WTC11 (cell line): ENCODE data around the gene MYH10. TPM values are rescaled to one million over a fixed set of nuclear protein-coding genes. Genes with fewer than 3 reads are reported as not detected.
A peak's percentile ranks its signal among the peaks of the same experiment; 100 is the strongest.

Experiments used
- ATF1 ChIP-seq: sonication (generic); formaldehyde crosslinking; IDR thresholded peaks from 2 replicates; pipeline ENCODE4 v1.8.1; 2023; ENCODE audit warnings: mild to moderate bottlenecking, moderate library complexity, missing genetic modification reagents
- CREM ChIP-seq: sonication (generic); formaldehyde crosslinking; IDR thresholded peaks from 2 replicates; pipeline ENCODE4 v1.8.1; 2022; ENCODE audit warnings: mild to moderate bottlenecking, missing genetic modification reagents, moderate library complexity
- E2F5 ChIP-seq: sonication (generic); formaldehyde crosslinking; IDR thresholded peaks from 2 replicates; pipeline ENCODE4 v1.8.1; 2022; ENCODE audit warnings: mild to moderate bottlenecking, moderate library complexity, missing genetic modification reagents
- FOXP1 ChIP-seq: sonication (generic); formaldehyde crosslinking; IDR thresholded peaks from 2 replicates; pipeline ENCODE4 v1.8.0; 2022; ENCODE audit warnings: missing genetic modification reagents, mild to moderate bottlenecking, moderate library complexity, borderline replicate concordance
- FOXP4 ChIP-seq: sonication (generic); formaldehyde crosslinking; IDR thresholded peaks from 2 replicates; pipeline ENCODE4 v1.8.0; 2022; ENCODE audit warnings: mild to moderate bottlenecking, missing genetic modification reagents
- GABPB1 ChIP-seq: sonication (generic); formaldehyde crosslinking; IDR thresholded peaks from 2 replicates; pipeline ENCODE4 v1.8.1; 2023; ENCODE audit warnings: mild to moderate bottlenecking, missing genetic modification reagents
- HMGXB4 ChIP-seq: sonication (generic); formaldehyde crosslinking; IDR thresholded peaks from 2 replicates; pipeline ENCODE4 v1.8.1; 2023; ENCODE audit warnings: mild to moderate bottlenecking, moderate library complexity, missing genetic modification reagents
- JAZF1 ChIP-seq: fragments of 250-450 bp; sonication (Bioruptor Pico); IDR thresholded peaks from 2 replicates; pipeline ENCODE4 v1.9.0; 2021; ENCODE audit warnings: moderate library complexity, mild to moderate bottlenecking, inconsistent platforms
- KAT7 ChIP-seq: sonication (generic); formaldehyde crosslinking; IDR thresholded peaks from 2 replicates; pipeline ENCODE4 v1.8.1; 2023; ENCODE audit warnings: missing genetic modification reagents, mild to moderate bottlenecking, borderline replicate concordance
- MAX ChIP-seq: sonication (generic); formaldehyde crosslinking; IDR thresholded peaks from 2 replicates; pipeline ENCODE4 v1.8.0; 2022; ENCODE audit warnings: mild to moderate bottlenecking, missing genetic modification reagents
- MYBL2 ChIP-seq: sonication (generic); formaldehyde crosslinking; IDR thresholded peaks from 2 replicates; pipeline ENCODE4 v1.8.1; 2023; ENCODE audit warnings: mild to moderate bottlenecking, moderate library complexity, missing genetic modification reagents
- NFE2L1 ChIP-seq: sonication (generic); formaldehyde crosslinking; IDR thresholded peaks from 2 replicates; pipeline ENCODE4 v1.8.1; 2023; ENCODE audit warnings: missing genetic modification reagents
- NR2C2 ChIP-seq: sonication (generic); formaldehyde crosslinking; IDR thresholded peaks from 2 replicates; pipeline ENCODE4 v1.8.0; 2022; ENCODE audit warnings: mild to moderate bottlenecking, missing genetic modification reagents
- NR3C1 ChIP-seq: sonication (generic); formaldehyde crosslinking; conservative IDR thresholded peaks from 2 replicates; pipeline ENCODE4 v1.8.1; 2023; ENCODE audit warnings: low read depth, mild to moderate bottlenecking, missing genetic modification reagents
- OVOL2 ChIP-seq: fragments of 250-450 bp; sonication (Bioruptor Pico); IDR thresholded peaks from 2 replicates; pipeline ENCODE4 v1.9.0; 2021; ENCODE audit warnings: mild to moderate bottlenecking, borderline replicate concordance
- PRDM15 ChIP-seq: sonication (generic); formaldehyde crosslinking; IDR thresholded peaks from 2 replicates; pipeline ENCODE4 v1.8.0; 2022; ENCODE audit warnings: missing genetic modification reagents
- ZBTB21 ChIP-seq: sonication (generic); formaldehyde crosslinking; IDR thresholded peaks from 2 replicates; pipeline ENCODE4 v1.8.1; 2023; ENCODE audit warnings: mild to moderate bottlenecking, missing genetic modification reagents, borderline replicate concordance
- ZBTB43 ChIP-seq: sonication (generic); formaldehyde crosslinking; IDR thresholded peaks from 2 replicates; pipeline ENCODE4 v1.8.1; 2023; ENCODE audit warnings: mild to moderate bottlenecking, missing genetic modification reagents
- ZNF317 ChIP-seq: sonication (generic); formaldehyde crosslinking; IDR thresholded peaks from 2 replicates; pipeline ENCODE4 v1.8.1; 2023; ENCODE audit warnings: low read depth, mild to moderate bottlenecking, moderate library complexity, missing genetic modification reagents, borderline replicate concordance
- total RNA-seq: library from RNA; stranded (reverse); gene quantifications from 3 replicates; pipeline ENCODE4 v1.2.3, GENCODE V29; 2021
- TF ChIP-seq, protein P1 (sequence below): sonication (generic); formaldehyde crosslinking; IDR thresholded peaks from 2 replicates; pipeline ENCODE4 v1.8.1; 2023; ENCODE audit warnings: mild to moderate bottlenecking, missing genetic modification reagents, borderline replicate concordance
- TF ChIP-seq, protein P2 (sequence below): sonication (generic); formaldehyde crosslinking; IDR thresholded peaks from 2 replicates; pipeline ENCODE4 v1.8.0; 2022; ENCODE audit warnings: mild to moderate bottlenecking, missing genetic modification reagents

Gene MYH10
- total RNA-seq, 1 experiment from 2014 or later = 231 TPM

- TF ChIP-seq OVOL2 = no peak
- peak; percentile 92 for TF ChIP-seq ZBTB21 (CRISPR knock-in tag)
- peak; percentile 24; the same call in 1 of the 2 replicates for TF ChIP-seq MYBL2 (CRISPR knock-in tag)
- TF ChIP-seq MAX (CRISPR knock-in tag) = peak; percentile 85
- peak; percentile 70 for TF ChIP-seq CREM (CRISPR knock-in tag)
- TF ChIP-seq GABPB1 = peak; percentile 18; the same call in 1 of the 2 replicates
- peak; percentile 84; the same call in 1 of the 2 replicates for TF ChIP-seq HMGXB4 (CRISPR knock-in tag)
- peak; percentile 77; the same call in 1 of the 2 replicates for TF ChIP-seq ZBTB43 (CRISPR knock-in tag)
- TF ChIP-seq, protein P1, sequence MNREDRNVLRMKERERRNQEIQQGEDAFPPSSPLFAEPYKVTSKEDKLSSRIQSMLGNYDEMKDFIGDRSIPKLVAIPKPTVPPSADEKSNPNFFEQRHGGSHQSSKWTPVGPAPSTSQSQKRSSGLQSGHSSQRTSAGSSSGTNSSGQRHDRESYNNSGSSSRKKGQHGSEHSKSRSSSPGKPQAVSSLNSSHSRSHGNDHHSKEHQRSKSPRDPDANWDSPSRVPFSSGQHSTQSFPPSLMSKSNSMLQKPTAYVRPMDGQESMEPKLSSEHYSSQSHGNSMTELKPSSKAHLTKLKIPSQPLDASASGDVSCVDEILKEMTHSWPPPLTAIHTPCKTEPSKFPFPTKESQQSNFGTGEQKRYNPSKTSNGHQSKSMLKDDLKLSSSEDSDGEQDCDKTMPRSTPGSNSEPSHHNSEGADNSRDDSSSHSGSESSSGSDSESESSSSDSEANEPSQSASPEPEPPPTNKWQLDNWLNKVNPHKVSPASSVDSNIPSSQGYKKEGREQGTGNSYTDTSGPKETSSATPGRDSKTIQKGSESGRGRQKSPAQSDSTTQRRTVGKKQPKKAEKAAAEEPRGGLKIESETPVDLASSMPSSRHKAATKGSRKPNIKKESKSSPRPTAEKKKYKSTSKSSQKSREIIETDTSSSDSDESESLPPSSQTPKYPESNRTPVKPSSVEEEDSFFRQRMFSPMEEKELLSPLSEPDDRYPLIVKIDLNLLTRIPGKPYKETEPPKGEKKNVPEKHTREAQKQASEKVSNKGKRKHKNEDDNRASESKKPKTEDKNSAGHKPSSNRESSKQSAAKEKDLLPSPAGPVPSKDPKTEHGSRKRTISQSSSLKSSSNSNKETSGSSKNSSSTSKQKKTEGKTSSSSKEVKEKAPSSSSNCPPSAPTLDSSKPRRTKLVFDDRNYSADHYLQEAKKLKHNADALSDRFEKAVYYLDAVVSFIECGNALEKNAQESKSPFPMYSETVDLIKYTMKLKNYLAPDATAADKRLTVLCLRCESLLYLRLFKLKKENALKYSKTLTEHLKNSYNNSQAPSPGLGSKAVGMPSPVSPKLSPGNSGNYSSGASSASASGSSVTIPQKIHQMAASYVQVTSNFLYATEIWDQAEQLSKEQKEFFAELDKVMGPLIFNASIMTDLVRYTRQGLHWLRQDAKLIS (CRISPR knock-in tag) = no peak
- TF ChIP-seq FOXP1 (CRISPR knock-in tag) = peak; percentile 51; the same call in 1 of the 2 replicates
- TF ChIP-seq ZNF317 (CRISPR knock-in tag) = 0 out of 2 replicates have a peak, but pooled peaks have one; percentile 29
- TF ChIP-seq PRDM15 (CRISPR knock-in tag) = peak; percentile 18; the same call in 1 of the 2 replicates
- peak; percentile 95 for TF ChIP-seq E2F5 (CRISPR knock-in tag)
- no peak for TF ChIP-seq JAZF1 (CRISPR knock-in tag)
- TF ChIP-seq KAT7 (CRISPR knock-in tag) = no peak
- TF ChIP-seq NFE2L1 = no peak
- peak; percentile 30; the same call in 1 of the 2 replicates for TF ChIP-seq FOXP4
- TF ChIP-seq, protein P2, sequence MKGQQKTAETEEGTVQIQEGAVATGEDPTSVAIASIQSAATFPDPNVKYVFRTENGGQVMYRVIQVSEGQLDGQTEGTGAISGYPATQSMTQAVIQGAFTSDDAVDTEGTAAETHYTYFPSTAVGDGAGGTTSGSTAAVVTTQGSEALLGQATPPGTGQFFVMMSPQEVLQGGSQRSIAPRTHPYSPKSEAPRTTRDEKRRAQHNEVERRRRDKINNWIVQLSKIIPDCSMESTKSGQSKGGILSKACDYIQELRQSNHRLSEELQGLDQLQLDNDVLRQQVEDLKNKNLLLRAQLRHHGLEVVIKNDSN (CRISPR knock-in tag) = peak; percentile 50; the same call in 1 of the 2 replicates
- TF ChIP-seq ATF1 (CRISPR knock-in tag) = 0 out of 2 replicates have a peak, but pooled peaks have one; percentile 52
- TF ChIP-seq NR2C2 (CRISPR knock-in tag) = no peak
- TF ChIP-seq NR3C1 (CRISPR knock-in tag) = peak; percentile 82; the same call in 1 of the 2 replicates
Measured at GRCh38 chr17:8630802-8631553, 453 bp upstream of the MYH10 start (continued).
